ENCODE data around the gene FRMD5.

DNA sequence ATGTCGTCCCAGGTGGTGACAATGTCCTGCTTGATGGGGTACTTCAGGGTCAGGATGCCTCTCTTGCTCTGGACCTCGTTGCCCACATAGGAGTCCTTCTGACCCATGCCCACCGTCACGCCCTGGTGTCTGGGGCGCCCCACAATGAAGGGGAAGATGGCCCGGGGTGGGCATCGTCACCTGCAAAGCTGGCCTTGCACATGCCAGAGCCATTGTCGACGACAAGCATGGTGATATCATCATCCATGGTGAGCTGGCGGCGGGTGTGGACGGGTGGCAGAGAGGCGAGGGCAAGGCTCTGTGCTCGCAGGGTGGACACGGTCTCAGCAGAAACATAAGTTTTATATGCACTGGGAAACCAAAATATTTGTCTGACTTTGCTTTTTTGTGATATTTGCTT is 205.1 kb downstream of the FRMD5 start:
- TF ChIP-seq, protein P1, sequence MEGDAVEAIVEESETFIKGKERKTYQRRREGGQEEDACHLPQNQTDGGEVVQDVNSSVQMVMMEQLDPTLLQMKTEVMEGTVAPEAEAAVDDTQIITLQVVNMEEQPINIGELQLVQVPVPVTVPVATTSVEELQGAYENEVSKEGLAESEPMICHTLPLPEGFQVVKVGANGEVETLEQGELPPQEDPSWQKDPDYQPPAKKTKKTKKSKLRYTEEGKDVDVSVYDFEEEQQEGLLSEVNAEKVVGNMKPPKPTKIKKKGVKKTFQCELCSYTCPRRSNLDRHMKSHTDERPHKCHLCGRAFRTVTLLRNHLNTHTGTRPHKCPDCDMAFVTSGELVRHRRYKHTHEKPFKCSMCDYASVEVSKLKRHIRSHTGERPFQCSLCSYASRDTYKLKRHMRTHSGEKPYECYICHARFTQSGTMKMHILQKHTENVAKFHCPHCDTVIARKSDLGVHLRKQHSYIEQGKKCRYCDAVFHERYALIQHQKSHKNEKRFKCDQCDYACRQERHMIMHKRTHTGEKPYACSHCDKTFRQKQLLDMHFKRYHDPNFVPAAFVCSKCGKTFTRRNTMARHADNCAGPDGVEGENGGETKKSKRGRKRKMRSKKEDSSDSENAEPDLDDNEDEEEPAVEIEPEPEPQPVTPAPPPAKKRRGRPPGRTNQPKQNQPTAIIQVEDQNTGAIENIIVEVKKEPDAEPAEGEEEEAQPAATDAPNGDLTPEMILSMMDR (IDR thresholded peaks at IDR 0.05) = no peak
- TF ChIP-seq EZH2 (IDR thresholded peaks at IDR 0.05; ENCODE audit: borderline replicate concordance, insufficient read depth, low read depth, low read length, poor library complexity, severe bottlenecking) = no peak
